AG04449 (cell line): ENCODE data around the gene PIK3R1.

Source experiments
- CTCF ChIA-PET: fragments of 350-600 bp; formaldehyde crosslinking; extraction: SDS; loops from one replicate; lab custom pipeline; 2021; ENCODE audit warnings: antibody characterized with exemption; lab: Yijun Ruan, JAX
- POLR2A ChIA-PET: fragments of 400-600, 350-600 bp; formaldehyde crosslinking; extraction: SDS; loops from one replicate; lab custom pipeline; 2020; ENCODE audit warnings: antibody characterized with exemption, inconsistent platforms; lab: Yijun Ruan, JAX
- DNase-seq: peaks from one replicate; pipeline ENCODE4 v3.0.0-alpha.2; 2010; ENCODE audit warnings: low read depth, low spot score
- H3K4me3 ChIP-seq: 2 replicates; pipeline ENCODE4 v1.5.1; 2011; ENCODE audit warnings: low read depth, mild to moderate bottlenecking, control low read depth, low read length
- TF ChIP-seq, protein P1 (sequence below): IDR thresholded peaks from one replicate; pipeline ENCODE4 v1.5.1; 2011; ENCODE audit warnings: mild to moderate bottlenecking, moderate library complexity, low read length, control low read depth, inconsistent platforms; ENCODE audit not compliant: insufficient read depth; ENCODE audit errors: missing control alignments

The PIK3R1 gene

DNA sequence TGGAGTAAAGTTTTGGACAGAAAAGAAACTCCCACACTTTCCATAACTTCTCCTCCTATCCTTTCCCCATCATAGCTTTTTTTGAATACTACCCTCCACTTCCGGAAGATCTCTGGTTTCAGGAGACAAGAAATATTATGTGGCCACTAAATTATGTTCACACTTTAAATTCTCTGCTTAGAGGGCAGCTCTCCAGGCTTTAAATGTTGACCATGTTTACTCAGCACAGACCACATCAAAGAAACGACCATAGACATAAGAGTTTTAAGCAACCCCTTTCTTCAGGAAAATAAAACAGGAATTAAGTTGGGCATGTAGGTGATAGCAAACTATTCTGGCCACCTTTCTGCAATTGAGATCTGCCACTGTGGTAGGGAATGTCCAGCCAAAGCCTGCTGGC lies 97.8 kb downstream of the PIK3R1 start:
- POLR2A ChIA-PET = no interaction called here
- TF ChIP-seq, protein P1, sequence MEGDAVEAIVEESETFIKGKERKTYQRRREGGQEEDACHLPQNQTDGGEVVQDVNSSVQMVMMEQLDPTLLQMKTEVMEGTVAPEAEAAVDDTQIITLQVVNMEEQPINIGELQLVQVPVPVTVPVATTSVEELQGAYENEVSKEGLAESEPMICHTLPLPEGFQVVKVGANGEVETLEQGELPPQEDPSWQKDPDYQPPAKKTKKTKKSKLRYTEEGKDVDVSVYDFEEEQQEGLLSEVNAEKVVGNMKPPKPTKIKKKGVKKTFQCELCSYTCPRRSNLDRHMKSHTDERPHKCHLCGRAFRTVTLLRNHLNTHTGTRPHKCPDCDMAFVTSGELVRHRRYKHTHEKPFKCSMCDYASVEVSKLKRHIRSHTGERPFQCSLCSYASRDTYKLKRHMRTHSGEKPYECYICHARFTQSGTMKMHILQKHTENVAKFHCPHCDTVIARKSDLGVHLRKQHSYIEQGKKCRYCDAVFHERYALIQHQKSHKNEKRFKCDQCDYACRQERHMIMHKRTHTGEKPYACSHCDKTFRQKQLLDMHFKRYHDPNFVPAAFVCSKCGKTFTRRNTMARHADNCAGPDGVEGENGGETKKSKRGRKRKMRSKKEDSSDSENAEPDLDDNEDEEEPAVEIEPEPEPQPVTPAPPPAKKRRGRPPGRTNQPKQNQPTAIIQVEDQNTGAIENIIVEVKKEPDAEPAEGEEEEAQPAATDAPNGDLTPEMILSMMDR = no peak
- CTCF ChIA-PET = interaction anchor here (1.4 kb wide), 1 partner anchor 10 kb away, joined by 3 read pairs; no protein-coding TSS in a partner anchor
- DNase-seq = no peak
- no peak overlapping the region for H3K4me3 ChIP-seq

DNA sequence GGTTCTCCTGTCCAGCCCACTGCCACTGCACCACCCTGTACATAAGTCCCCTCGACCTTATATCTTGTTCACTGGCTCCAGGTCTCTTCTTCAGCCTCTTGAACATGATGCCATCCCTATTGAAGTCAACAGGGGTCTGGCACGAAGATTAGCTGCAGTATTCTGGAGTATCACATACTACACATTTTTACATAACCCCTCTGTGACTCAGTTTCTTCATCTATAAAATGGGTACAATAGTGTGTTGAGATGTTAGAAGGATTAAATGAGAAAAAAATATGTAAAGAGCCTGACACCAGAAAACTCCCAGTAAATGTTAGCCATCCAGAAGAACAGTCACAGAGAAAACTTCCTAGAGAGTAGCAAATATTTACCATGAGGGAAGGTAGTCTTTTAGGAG lies 98.9 kb downstream of the PIK3R1 start:
- POLR2A ChIA-PET = no interaction called here
- H3K4me3 ChIP-seq = no peak overlapping the region
- CTCF ChIA-PET = no interaction called here
- TF ChIP-seq, protein P1 = no peak
- no peak for DNase-seq

DNA sequence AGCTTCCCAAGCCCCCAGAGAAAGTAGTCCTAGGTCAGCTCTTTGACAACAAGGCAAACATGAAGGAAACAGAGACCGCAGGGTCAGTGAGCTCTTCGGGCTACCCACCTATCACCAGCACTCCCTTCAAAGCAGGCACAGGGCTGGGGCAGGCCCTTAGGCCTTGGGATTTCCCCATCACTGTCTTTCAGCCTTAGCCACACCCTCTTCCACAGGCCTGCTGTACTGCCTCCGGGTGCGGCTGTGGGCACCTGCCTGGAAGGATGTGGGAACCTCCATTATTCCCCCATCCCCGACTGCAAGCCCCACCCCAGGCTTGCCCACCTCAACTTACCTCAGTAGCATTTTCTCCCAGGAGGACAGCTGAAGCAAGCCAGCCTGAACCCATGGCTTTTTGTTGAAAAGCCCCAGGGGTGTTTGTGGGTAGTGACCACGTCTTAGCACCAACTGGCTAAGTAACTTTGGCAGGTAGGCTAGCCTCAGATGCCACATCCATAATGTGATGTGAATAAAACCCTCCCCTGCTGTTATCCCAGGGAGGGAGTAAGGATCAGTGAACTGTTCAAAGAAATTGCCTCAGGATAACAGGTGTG lies 100.2 kb downstream of the PIK3R1 start:
- ChIA-PET CTCF (no interaction called here), POLR2A (no interaction called here)
- no peak for DNase-seq
- H3K4me3 ChIP-seq = no peak overlapping the region
- TF ChIP-seq, protein P1 = no peak

DNA sequence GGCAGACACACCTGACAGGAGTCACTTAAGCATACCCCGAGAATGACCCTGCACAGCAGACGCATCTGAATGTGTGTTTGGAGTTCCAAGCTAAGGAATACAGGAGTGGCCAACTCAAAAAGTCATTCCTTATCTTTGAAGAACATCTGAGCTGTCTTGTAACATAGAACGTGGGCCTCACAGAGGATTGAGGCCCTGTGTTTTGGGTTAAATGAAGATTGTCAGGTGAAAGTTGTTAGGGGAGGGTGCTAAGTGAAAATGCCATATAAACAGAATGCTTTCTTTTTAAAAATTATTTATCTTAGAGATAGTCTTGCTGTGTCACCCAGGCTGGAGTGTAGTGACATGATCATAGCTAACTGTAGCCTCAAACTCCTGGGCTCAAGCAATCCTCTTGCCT lies 100.9 kb downstream of the PIK3R1 start:
- DNase-seq = no peak
- POLR2A ChIA-PET = no interaction called here
- TF ChIP-seq, protein P1 = no peak
- CTCF ChIA-PET = no interaction called here
- no peak overlapping the region for H3K4me3 ChIP-seq

DNA sequence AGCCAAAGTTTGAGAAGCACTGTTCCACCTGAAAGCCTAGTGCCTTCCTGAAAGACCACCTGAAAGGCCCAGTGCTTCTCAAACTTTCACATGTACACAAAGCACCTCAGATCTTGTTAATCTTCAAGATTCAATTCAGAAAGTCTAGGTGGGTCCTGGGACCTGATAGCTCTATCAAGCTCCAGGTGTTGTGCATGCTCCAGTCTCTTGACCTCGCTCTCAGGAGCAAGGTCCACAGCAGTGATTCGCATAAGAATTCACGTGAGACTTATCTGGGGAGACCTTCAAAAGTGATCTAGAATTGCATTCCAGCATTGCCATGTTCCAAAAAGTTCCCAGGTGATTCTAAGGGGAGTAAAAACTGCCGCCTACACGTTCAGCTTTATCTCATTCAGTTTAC lies 102.1 kb downstream of the PIK3R1 start:
- ChIA-PET POLR2A (no interaction called here), CTCF (interaction anchor here (1.6 kb wide), 1 partner anchor 21 kb away, joined by 3 read pairs; no protein-coding TSS in a partner anchor)
- TF ChIP-seq, protein P1 = no peak
- no peak for DNase-seq
- H3K4me3 ChIP-seq = no peak overlapping the region

DNA sequence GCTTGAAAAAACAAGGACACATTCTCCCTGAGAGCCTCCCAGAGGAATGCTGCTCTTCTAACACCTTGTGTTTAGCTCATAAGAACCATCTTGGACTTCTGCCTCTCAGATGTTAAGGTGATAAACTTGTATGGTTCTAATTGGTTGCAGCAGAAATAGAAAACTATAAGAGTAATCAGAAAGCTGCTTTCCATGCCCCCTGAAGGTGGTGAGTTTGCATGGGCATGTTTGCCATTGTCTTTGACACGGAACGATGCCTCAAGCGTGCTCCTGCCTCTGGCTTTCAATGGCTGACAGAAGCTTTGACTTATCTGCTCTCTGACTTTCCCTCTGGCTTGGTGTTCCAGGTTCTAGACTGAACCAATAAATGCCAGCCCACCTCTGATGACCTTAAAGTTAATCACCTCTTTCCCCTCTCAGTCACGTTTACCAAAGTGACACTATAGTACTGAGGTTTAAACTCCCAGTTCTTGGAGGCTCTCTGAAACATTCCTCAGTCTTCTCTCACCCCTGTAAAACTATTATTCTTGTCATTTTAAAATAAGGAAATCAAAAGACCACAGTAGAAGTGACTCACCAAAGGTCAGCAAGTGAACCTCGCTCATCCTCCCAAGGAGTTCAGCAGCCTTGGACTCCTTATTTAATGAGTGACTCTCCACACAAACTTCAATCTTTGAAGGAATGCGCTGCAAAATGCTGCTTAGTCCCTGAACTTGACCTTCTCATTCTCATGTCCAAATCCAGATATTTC lies 103.6 kb downstream of the PIK3R1 start:
- TF ChIP-seq, protein P1 = no peak
- no peak overlapping the region for H3K4me3 ChIP-seq
- CTCF ChIA-PET = interaction anchor here (1.6 kb wide), 1 partner anchor 19 kb away, joined by 3 read pairs; no protein-coding TSS in a partner anchor
- DNase-seq = no peak
- POLR2A ChIA-PET = no interaction called here
